Right renal pelvis (tissue), 4 donors: ENCODE results near the gene CSPG5. TPM values are rescaled to one million over a fixed set of nuclear protein-coding genes. Genes with fewer than 3 reads are reported as not detected.
A peak's percentile ranks its signal among the peaks of the same experiment; 100 is the strongest.

ENCODE experiments used
- DNase-seq, 4 donors: peaks; one replicate each; pipeline ENCODE4 v3.0.0-alpha.2; 2013; ENCODE audit warnings: low read depth in 4 of 4, low spot score in 3 of 4, missing footprints in 1 of 4
- polyA plus RNA-seq, 4 donors: library from polyadenylated mRNA; unstranded; fragments of 120-200 nt; gene quantifications; one replicate each; pipeline ENCODE4 v1.2.1, GENCODE V29; 2013; ENCODE audit not compliant: insufficient read length in 4 of 4

The CSPG5 gene
- polyA plus RNA-seq, 4 donors, result 0.76 to 1.4 (median 1.2) TPM

GRCh38 chr3:47542471-47543173 is 36.0 kb downstream of the CSPG5 start:
- peak in 3 of 4 donors; percentile 7 to 22 (median 15) for DNase-seq

DNA sequence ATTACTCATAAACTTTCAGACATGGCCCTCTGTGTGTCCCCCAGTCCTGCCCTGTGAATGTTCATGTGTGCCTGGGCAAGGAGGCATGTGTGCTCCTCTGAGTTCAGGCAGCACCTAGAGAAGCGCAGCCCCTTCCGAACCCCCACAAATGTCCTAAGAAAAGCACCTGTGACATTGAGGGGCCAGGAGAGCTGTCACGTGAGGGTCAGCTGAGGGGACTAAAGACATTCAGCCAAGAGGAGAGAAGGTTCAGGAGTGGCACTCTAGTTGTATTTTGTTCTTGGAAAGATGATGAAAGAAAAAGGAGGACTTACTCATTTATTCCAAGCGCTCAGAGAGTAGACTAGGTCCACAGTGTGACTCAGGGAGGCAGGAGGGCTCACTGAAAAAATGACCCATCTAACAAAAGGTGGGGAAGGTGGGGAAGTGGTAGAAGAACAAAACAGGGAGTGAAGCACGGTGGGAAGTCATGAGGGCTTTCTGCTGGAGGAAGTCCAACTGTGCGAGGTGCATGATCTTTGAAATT is 37.0 kb downstream of the CSPG5 start:
- no peak for DNase-seq

- no peak for DNase-seq
These were observed 38.4 kb downstream of the CSPG5 start for GRCh38 chr3:47540281-47540680.

- no peak for DNase-seq
These were observed 41.7 kb downstream of the CSPG5 start for GRCh38 chr3:47536967-47537366.

DNA sequence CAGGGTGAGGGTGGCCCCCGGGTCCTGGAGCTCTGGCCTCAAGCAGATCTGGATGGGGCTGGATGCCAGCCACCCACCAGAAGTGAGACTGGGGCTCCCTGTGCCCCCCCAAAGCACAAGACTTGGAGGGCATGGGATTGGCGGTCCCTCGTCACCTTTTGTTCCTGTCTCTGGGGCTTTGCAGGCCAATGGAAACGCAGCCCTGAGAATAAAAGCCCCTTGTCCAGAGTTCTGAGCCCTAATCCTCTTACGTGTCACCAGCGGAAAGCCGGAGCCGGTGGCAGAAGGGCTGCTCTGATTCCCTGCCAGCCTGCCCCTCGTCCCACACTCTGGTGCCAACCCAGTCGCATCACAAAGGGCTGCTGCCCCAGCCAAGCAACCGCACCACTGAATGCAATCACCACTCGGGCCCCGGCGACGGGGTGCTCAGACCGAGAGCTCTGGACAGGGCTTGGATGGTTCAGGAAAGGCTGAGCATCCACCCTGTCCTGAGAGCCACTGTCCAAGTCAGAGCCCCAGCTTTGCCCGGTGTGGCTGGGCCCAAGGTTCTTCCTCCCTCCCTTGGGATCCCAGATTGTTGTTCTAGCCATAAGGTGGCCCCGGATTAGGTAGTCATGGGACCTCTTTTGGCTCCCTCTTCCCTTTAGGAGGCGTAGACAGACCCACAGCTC is 42.3 kb downstream of the CSPG5 start:
- no peak for DNase-seq

DNA sequence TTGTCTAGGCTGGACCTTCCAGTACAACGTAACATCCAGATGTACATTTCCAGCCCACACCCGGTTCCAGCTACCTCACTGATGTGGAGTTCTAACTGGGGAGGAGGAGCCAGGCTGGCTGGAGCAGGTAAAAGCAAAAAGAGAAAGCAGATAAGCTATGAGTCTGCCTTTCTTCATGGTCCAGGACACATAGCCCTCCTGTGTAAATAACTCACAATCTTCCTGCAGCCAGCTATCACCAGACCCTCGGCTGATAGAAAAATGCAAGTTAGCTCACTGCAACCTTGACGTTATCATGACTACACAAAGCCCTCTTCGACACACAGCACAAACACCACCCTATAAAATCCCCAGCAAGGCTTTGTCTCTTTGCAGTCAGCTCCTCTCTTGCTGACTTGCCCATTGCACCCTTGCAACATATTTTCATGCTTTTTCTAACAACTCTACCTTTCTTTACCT is 44.6 kb downstream of the CSPG5 start:
- DNase-seq, result no peak

DNA sequence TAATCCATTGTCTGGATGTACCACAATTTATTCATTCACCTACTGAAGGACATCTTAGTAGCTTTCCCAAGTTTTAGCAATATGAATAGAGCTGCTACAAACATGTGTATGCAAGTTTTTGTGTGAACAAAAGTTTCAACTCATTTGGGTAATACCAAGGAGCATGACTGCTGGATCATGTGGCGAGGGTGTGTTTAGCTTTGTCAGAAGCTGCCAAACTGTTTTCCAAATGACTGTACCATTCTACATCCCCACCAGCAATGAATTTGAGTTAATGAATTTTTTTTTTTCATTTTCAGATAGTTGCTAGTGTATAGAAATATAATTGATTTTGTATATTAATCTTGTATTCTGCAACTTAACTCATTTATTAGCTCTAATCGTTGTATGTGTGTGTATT is 45.2 kb downstream of the CSPG5 start:
- no peak for DNase-seq

- DNase-seq, result no peak
These were observed 50.5 kb downstream of the CSPG5 start for GRCh38 chr3:47527952-47528725.

DNA sequence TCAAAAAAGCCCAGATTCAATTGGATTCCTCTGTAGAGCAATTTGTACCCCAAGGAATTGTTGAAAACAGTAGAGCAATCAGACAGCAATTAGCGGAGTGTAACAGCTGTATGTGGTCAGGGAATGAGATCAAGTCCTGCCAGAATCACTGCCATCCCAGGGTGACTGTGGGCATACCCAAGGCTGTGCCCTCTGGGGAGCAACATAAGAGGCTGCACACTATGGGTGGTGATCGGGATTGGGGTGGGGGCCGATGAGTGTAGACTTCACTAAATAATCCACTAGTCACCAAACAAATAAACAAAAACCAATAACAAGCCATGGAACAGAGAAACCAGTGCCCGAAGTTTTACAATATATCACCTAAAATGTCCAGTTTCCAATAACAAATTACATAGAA is 53.0 kb downstream of the CSPG5 start:
- no peak for DNase-seq

DNA sequence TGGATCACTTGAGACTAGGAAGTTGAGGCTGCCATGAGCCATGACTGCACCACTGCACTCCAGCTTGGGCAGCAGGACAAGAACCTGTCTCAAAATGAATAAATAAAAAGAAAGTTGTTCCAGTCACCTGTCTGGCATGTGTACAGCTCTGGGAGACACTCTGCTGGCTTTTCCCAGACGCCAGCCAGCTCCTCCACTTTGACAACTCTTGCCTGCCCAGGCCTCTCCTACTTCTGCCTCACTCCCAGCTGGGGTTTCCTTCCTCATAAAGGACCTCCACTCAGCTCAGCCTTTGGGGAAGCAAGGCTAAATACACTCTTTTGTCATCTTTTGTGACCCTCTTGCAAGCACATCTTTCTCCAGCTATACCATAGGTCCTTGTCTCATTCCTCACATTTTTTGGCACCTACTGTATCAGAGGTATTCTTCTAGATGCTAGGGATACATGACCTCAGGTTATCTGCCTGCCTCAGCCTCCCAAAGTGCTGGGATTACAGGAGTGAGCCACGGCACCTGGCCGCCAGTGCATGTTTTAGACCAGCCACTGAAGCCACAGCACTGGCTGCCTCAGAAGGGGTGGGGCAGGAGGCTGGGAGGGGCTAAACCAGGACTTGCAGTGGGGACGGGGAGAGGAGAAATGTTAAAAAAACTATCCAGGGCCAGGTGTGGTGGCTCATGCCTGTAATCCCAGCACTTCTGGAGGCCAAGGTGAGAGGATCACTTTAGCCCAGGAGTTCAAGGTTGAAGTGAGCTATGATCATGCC is 55.2 kb downstream of the CSPG5 start:
- no peak for DNase-seq

- peak; percentile 71 to 83 (median 75) for DNase-seq
These were observed 56.3 kb downstream of the CSPG5 start for GRCh38 chr3:47522082-47522987.

- DNase-seq, result no peak
These were observed 57.9 kb downstream of the CSPG5 start for GRCh38 chr3:47520756-47521155.

DNA sequence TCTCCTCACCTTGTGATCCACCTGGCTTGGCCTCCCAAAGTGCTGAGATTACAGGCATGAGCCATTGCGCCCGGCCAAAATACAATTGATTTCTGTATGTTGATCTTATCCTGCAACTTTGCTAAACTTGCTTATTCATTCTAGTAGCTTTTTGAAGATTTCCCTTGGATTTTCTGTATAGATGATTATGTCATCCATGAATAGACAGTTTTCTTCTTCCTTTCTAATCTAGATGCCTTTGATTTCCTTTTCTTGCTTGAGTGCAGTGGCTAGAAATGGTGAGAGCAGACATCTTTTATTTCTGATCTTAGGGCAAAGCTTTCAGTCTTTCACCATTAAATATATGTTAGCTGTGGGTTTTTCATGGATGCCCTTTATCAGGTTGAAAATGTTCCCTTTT is 60.7 kb downstream of the CSPG5 start:
- DNase-seq, result no peak

- DNase-seq, result no peak
These were observed 62.8 kb downstream of the CSPG5 start for GRCh38 chr3:47515864-47516319.

DNA sequence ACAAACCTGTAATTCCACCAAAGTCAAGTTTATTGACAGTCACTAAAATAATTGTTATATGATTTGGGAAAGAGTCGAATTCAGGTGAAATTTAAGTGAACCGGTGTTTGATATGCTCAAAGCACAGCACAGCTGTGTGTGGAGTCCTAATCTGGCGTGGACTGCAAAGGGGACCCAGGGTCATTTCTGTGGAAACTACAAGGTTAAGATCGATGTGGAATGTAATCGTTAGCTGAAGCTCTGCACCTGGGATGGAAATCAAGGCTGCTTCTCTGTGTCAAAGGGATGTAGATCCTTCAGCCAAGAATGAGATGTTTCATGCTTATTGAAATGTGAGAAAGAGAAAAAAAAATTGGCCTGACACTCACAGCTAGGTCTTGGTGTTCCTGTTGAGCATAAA is 63.6 kb downstream of the CSPG5 start:
- no peak for DNase-seq

- DNase-seq, result peak; percentile 92 to 95 (median 94)
These were observed 65.3 kb downstream of the CSPG5 start, which contains the start of gene ELP6 for GRCh38 chr3:47513125-47513929. Gene ELP6 (minus strand): TSS chr3:47513712. CDS start chr3:47513590, 122 bp downstream.

GRCh38 chr3:47512416-47513124 is 66.1 kb downstream of the CSPG5 start:
- DNase-seq, result peak in 1 of 4 donors; percentile 20
